OCI-LY1 (cell line): ENCODE data around the gene C6orf136.

Experiments used
- H2AFZ ChIP-seq: fragments of 200-600 bp; sonication (generic), shearing (Covaris generic); 2 replicates; pipeline ENCODE4 v1.6.0; 2014; ENCODE audit warnings: antibody characterized with exemption, mild to moderate bottlenecking, low read length
- H3F3A ChIP-seq: fragments of 200-600 bp; sonication (generic), shearing (Covaris generic); 2 replicates; pipeline ENCODE4 v1.6.0; 2014; ENCODE audit warnings: mild to moderate bottlenecking, antibody characterized with exemption, low read length, moderate library complexity; ENCODE audit not compliant: insufficient read depth
- H3K27ac ChIP-seq: fragments of 200-600 bp; sonication (generic); 2 replicates; pipeline ENCODE4 v1.5.1; 2014; ENCODE audit warnings: low read length, mixed run types, mild to moderate bottlenecking, low read depth; ENCODE audit not compliant: poor library complexity, severe bottlenecking
- H3K27me3 ChIP-seq: fragments of 200-600 bp; sonication (generic); 2 replicates; pipeline ENCODE4 v1.6.0; 2014; ENCODE audit warnings: antibody characterized with exemption, mild to moderate bottlenecking, low read length, moderate library complexity; ENCODE audit not compliant: insufficient read depth
- H3K36me3 ChIP-seq: fragments of 200-600 bp; sonication (generic); 2 replicates; pipeline ENCODE4 v1.6.1; 2014; ENCODE audit warnings: mild to moderate bottlenecking, antibody characterized with exemption, low read length, moderate library complexity, mixed read lengths; ENCODE audit not compliant: insufficient read depth
- H3K4me1 ChIP-seq: fragments of 200-600 bp; sonication (generic); 2 replicates; pipeline ENCODE4 v1.5.1; 2014; ENCODE audit warnings: mild to moderate bottlenecking, low read length, moderate library complexity; ENCODE audit not compliant: insufficient read depth, severe bottlenecking
- H3K4me2 ChIP-seq: fragments of 200-600 bp; sonication (generic), shearing (Covaris generic); 2 replicates; pipeline ENCODE4 v1.6.1; 2014; ENCODE audit warnings: low read length
- H3K4me3 ChIP-seq: fragments of 200-600 bp; sonication (generic); 2 replicates; pipeline ENCODE4 v1.5.1; 2014; ENCODE audit warnings: low read length, low read depth, mild to moderate bottlenecking, mixed read lengths; ENCODE audit not compliant: poor library complexity, severe bottlenecking
- H3K79me2 ChIP-seq: fragments of 200-600 bp; shearing (Covaris generic); 2 replicates; pipeline ENCODE4 v1.6.1; 2016; ENCODE audit warnings: mixed run types, low read length, mixed read lengths; ENCODE audit not compliant: insufficient read depth
- H3K9ac ChIP-seq: fragments of 200-600 bp; sonication (generic), shearing (Covaris generic); 2 replicates; pipeline ENCODE4 v1.6.1; 2014; ENCODE audit warnings: mild to moderate bottlenecking, low read length, mixed read lengths
- H3K9me2 ChIP-seq: fragments of 200-600 bp; sonication (generic), shearing (Covaris generic); 2 replicates; pipeline ENCODE4 v1.6.1; 2014; ENCODE audit warnings: low read depth, mild to moderate bottlenecking, low read length, mixed read lengths
- H3K9me3 ChIP-seq: fragments of 200-600 bp; shearing (Covaris generic); 2 replicates; pipeline ENCODE4 v1.6.1; 2014; ENCODE audit warnings: low read length, mixed read lengths
- H4K20me1 ChIP-seq: fragments of 200-600 bp; sonication (generic), shearing (Covaris generic); 2 replicates; pipeline ENCODE4 v1.6.0; 2016; ENCODE audit warnings: mild to moderate bottlenecking, low read length; ENCODE audit not compliant: insufficient read depth
- EZH2 ChIP-seq: fragments of 200-600 bp; sonication (generic), shearing (Covaris generic); IDR thresholded peaks from 2 replicates; pipeline ENCODE4 v1.8.0; 2017; ENCODE audit warnings: borderline replicate concordance, mixed run types, mild to moderate bottlenecking, antibody characterized with exemption, low read length, moderate library complexity, mixed read lengths
- TF ChIP-seq, protein P1 (sequence below): fragments of 200-600 bp; sonication (generic), shearing (Covaris generic); IDR thresholded peaks from 2 replicates; pipeline ENCODE4 v1.5.1; 2017; ENCODE audit warnings: mild to moderate bottlenecking, antibody characterized with exemption, low read length, moderate library complexity, mixed read lengths

The C6orf136 gene

DNA sequence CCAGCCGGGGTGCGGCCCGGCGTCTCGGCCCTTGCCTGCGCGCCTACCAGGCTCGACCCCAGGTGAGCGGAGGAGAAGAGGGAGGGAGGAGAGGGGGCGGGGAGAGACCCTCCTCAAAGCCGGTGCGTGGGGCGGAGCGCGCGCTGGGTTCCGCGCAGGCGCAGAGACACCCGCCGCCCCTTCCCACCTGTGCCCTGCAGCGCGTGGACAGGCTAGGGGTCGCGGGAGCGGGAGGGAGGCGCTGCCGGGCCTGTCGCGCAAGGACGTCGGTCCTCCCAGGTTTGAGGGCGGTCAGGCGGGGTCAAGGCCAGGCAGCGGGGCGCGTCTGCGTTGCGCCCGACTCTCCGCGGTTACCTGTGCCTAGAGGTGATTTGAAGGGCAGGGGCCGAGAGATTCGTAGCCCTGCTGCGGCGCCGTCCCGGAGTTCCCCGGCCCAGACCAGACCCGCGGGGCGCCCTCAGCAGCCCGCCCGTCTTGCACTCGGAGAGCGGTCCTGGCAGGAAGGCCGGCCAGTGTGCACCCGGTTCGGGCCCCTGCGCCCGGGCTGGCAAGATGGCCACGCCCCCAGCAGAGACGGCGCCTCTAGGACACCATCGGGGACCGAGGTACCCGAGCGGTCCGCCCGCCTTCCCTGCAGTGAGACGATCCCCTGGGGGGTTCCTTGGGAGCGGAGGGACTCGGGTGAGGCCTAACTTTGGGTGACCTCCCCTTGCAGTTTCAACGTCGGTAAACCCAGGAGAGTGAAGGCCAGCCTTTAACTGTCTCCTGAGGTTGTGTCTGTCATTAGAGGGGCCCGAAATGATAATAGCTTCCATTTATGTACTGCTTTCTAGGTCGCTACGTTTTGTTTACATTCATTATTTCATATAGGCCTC is 546 bp downstream of the C6orf136 start:
- peaks cover 18% of the 10 kb centered on the region for H3K4me1 ChIP-seq
- peaks cover 26% of the 10 kb centered on the region for H3K36me3 ChIP-seq
- no peaks in the 10 kb centered on the region for H3K9me3 ChIP-seq
- peak overlapping the region; percentile 63 for H3K27ac ChIP-seq
- H3K9me2 ChIP-seq: no peaks in the 10 kb centered on the region
- peak overlapping the region; percentile 91 for H3K9ac ChIP-seq
- peaks cover 7% of the 10 kb centered on the region; the same call in 1 of the 2 replicates for H3K79me2 ChIP-seq
- peak overlapping the region; percentile 69 for H3K4me2 ChIP-seq
- no peaks in the 10 kb centered on the region for H3K27me3 ChIP-seq
- no peak for TF ChIP-seq EZH2
- TF ChIP-seq, protein P1, sequence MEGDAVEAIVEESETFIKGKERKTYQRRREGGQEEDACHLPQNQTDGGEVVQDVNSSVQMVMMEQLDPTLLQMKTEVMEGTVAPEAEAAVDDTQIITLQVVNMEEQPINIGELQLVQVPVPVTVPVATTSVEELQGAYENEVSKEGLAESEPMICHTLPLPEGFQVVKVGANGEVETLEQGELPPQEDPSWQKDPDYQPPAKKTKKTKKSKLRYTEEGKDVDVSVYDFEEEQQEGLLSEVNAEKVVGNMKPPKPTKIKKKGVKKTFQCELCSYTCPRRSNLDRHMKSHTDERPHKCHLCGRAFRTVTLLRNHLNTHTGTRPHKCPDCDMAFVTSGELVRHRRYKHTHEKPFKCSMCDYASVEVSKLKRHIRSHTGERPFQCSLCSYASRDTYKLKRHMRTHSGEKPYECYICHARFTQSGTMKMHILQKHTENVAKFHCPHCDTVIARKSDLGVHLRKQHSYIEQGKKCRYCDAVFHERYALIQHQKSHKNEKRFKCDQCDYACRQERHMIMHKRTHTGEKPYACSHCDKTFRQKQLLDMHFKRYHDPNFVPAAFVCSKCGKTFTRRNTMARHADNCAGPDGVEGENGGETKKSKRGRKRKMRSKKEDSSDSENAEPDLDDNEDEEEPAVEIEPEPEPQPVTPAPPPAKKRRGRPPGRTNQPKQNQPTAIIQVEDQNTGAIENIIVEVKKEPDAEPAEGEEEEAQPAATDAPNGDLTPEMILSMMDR: no peak
- H4K20me1 ChIP-seq: no peaks in the 10 kb centered on the region
- no peaks in the 10 kb centered on the region for H3F3A ChIP-seq
- no peak overlapping the region for H2AFZ ChIP-seq
- H3K4me3 ChIP-seq: peak overlapping the region; percentile 88

DNA sequence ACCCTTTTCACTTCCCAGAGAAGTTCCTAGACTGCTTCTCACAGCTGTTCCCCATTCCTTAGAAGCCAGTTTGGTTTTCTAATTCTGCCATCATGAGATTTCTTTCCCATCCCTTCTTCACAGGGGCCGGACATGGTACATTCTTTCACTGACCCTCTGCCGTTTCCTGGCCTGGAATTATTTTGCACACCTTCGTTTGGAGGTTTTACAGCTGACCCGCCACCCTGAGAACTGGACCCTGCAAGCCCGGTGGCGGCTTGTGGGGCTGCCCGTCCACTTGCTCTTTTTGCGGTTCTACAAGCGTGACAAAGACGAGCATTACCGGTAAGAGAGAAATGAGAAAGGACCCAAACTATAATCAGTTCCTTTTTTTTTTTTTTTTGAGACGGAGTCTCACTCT is 4.2 kb downstream of the C6orf136 start:
- Histone ChIP-seq H3F3A (no peaks in the 10 kb centered on the region), H3K27me3 (no peaks in the 10 kb centered on the region), H3K4me3 (no peak overlapping the region), H3K9ac (no peak overlapping the region), H3K27ac (no peak overlapping the region), H3K4me1 (peaks cover 11% of the 10 kb centered on the region), H3K9me2 (no peaks in the 10 kb centered on the region), H4K20me1 (no peaks in the 10 kb centered on the region), H2AFZ (no peak overlapping the region), H3K36me3 (peaks cover 62% of the 10 kb centered on the region), H3K9me3 (no peaks in the 10 kb centered on the region), H3K79me2 (peaks cover 7% of the 10 kb centered on the region; the same call in 1 of the 2 replicates), H3K4me2 (no peak overlapping the region)
- TF ChIP-seq, protein P1: no peak
- TF ChIP-seq EZH2: no peak

DNA sequence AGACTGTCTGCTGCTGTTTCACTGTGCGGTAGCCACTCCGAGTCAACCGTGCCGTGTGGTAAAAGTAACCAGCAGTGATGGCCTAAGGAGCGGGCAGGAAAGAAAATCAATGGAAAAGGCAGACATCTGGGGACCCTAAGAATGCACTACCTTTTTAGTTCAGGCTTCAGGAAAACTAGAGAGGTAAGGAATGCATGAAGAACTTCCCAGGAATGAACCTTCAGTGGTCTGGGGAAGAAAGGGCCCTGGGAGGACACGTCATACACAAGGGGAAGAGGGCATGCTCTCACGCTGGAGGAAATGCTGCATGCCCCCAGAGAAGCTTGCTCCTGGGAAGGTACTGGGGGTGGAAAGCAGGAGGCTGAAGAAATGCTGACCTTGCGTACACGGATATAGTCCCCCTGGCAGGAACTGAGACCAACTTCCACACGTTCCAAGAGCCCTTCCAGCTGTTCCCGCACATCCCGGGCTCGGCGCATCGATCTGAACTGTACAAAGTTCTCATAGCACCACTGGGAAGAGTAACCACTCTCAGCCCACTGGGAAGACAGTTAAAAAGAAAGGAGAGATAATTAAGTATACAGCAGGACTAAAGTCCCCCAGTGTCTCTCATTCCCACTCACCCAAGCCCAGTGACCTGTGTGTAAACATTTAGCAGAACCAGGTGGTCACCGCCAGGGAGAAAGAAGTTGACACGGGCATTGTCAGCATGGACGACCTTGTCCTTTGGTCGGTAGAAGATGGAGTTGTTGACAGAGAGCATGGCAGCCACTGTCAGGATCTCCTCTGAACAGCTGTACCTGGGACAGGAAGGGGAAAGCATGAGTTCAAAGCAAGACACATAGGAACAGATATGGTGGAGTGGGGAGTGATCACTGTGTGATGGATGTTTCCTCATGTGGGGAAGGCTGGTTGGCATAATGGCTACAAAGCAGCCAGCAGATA is 8.1 kb downstream of the C6orf136 start:
- H3K36me3 ChIP-seq: peaks cover 87% of the 10 kb centered on the region
- H3K4me3 ChIP-seq: no peak overlapping the region
- no peak overlapping the region for H2AFZ ChIP-seq
- H3K79me2 ChIP-seq: no peaks in the 10 kb centered on the region
- no peaks in the 10 kb centered on the region for H3K4me1 ChIP-seq
- H3K4me2 ChIP-seq: no peak overlapping the region
- H3K27ac ChIP-seq: no peak overlapping the region
- no peaks in the 10 kb centered on the region for H3F3A ChIP-seq
- no peak overlapping the region for H3K9ac ChIP-seq
- no peaks in the 10 kb centered on the region for H3K27me3 ChIP-seq
- H4K20me1 ChIP-seq: no peaks in the 10 kb centered on the region
- TF ChIP-seq EZH2: no peak
- TF ChIP-seq, protein P1: no peak
- no peaks in the 10 kb centered on the region for H3K9me3 ChIP-seq
- no peaks in the 10 kb centered on the region for H3K9me2 ChIP-seq
